Transverse colon (tissue), 3 donors: ENCODE data around the gene VPS11.

ENCODE experiments used
- EP300 ChIP-seq: sonication (generic); formaldehyde crosslinking; IDR thresholded peaks from one replicate; pipeline ENCODE4 v1.6.1; 2017; ENCODE audit warnings: antibody characterized with exemption, low read depth
- POLR2A ChIP-seq: fragments of 450-650 bp; IDR thresholded peaks from one replicate; pipeline ENCODE4 v1.6.1; 2016; ENCODE audit warnings: antibody characterized with exemption, mild to moderate bottlenecking, moderate library complexity
- POLR2AphosphoS5 ChIP-seq, 3 donors: sonication (generic); formaldehyde crosslinking; IDR thresholded peaks; one replicate each; pipeline ENCODE4 v1.6.1; 2016; ENCODE audit warnings: antibody characterized with exemption in 3 of 3

GRCh38 chr11:119117004-119117706 is 49.5 kb downstream of the VPS11 start:
- no peak for TF ChIP-seq POLR2A
- no peak for TF ChIP-seq EP300
- TF ChIP-seq POLR2AphosphoS5 (IDR thresholded peaks at IDR 0.05) = no peak
